Measurements from ENCODE around the gene SLC4A5.
A peak's percentile ranks its signal among the peaks of the same experiment; 100 is the strongest.
"Not testable (repeated sequence)": the region's sequence is repeated elsewhere in the genome, so short reads cannot be mapped to it uniquely, and the experiment has no call there.

Gene SLC4A5

GRCh38 chr2:74366036-74366435 is 22.8 kb upstream of the SLC4A5 start:
- DNase-seq, result no peak

- no peak for DNase-seq
These were observed 21.6 kb upstream of the SLC4A5 start for GRCh38 chr2:74364533-74365505.

GRCh38 chr2:74361327-74361726 is 18.1 kb upstream of the SLC4A5 start:
- no peak for DNase-seq

GRCh38 chr2:74357627-74358026 is 14.4 kb upstream of the SLC4A5 start:
- no peak for DNase-seq

- DNase-seq, result no peak
These were observed 6.7 kb upstream of the SLC4A5 start for GRCh38 chr2:74349889-74350288.

- DNase-seq, result no peak
These were observed 4.5 kb upstream of the SLC4A5 start for GRCh38 chr2:74347742-74348141.

GRCh38 chr2:74347303-74347702 is 4.1 kb upstream of the SLC4A5 start:
- no peak for DNase-seq

GRCh38 chr2:74345272-74345943 is 2.2 kb upstream of the SLC4A5 start:
- DNase-seq, result no peak

- not testable (repeated sequence) for DNase-seq
These were observed 7.0 kb downstream of the SLC4A5 start for GRCh38 chr2:74336227-74336626.

- peak; percentile 42 to 64 for DNase-seq
These were observed 8.3 kb downstream of the SLC4A5 start for GRCh38 chr2:74334931-74335333.

GRCh38 chr2:74333896-74334586 is 9.2 kb downstream of the SLC4A5 start:
- no peak for DNase-seq

- DNase-seq, result peak in 1 of 2 experiments; percentile 57
These were observed 10.0 kb downstream of the SLC4A5 start for GRCh38 chr2:74333175-74333574.

GRCh38 chr2:74332550-74333174 is 10.6 kb downstream of the SLC4A5 start:
- no peak for DNase-seq

GRCh38 chr2:74328573-74328972 is 14.6 kb downstream of the SLC4A5 start:
- DNase-seq, result no peak

GRCh38 chr2:74328074-74328473 is 15.1 kb downstream of the SLC4A5 start:
- DNase-seq, result no peak

GRCh38 chr2:74327627-74328026 is 15.6 kb downstream of the SLC4A5 start:
- no peak for DNase-seq

GRCh38 chr2:74327199-74327598 is 16.0 kb downstream of the SLC4A5 start:
- no peak for DNase-seq

- no peak for DNase-seq
These were observed 17.4 kb downstream of the SLC4A5 start for GRCh38 chr2:74325815-74326214.

GRCh38 chr2:74321737-74322136 is 21.5 kb downstream of the SLC4A5 start:
- no peak for DNase-seq

GRCh38 chr2:74317701-74318100 is 25.5 kb downstream of the SLC4A5 start:
- no peak for DNase-seq

- peak; percentile 72 to 76 for DNase-seq
These were observed 26.5 kb downstream of the SLC4A5 start for GRCh38 chr2:74316627-74317295.

- DNase-seq, result no peak
These were observed 29.1 kb downstream of the SLC4A5 start for GRCh38 chr2:74314107-74314506.
